Bronchial epithelial cell (primary cell): ENCODE measurements around the gene HECTD3. TPM values are rescaled to one million over a fixed set of nuclear protein-coding genes. Genes with fewer than 3 reads are reported as not detected.
A peak's percentile ranks its signal among the peaks of the same experiment; 100 is the strongest.
"Not testable (repeated sequence)": the region's sequence is repeated elsewhere in the genome, so short reads cannot be mapped to it uniquely, and the experiment has no call there.

Source experiments
- DNase-seq: peaks from one replicate; pipeline ENCODE4 v3.0.0-alpha.2; 2010; ENCODE audit warnings: low read depth
- FAIRE-seq: peaks from 2 replicates; lab custom pipeline; 2011; peaks lifted over from hg19 to GRCh38; lab: Jason Lieb, UNC
- H3K27me3 ChIP-seq: 2 replicates; pipeline ENCODE4 v1.5.1; 2011; ENCODE audit warnings: low read length; ENCODE audit not compliant: control insufficient read depth, insufficient read depth
- H3K36me3 ChIP-seq: 2 replicates; pipeline ENCODE4 v1.5.1; 2011; ENCODE audit warnings: low read length; ENCODE audit not compliant: control insufficient read depth, insufficient read depth
- H3K4me3 ChIP-seq: 2 replicates; pipeline ENCODE4 v1.5.1; 2011; ENCODE audit warnings: mild to moderate bottlenecking, low read depth, low read length, control low read depth
- total RNA-seq: library from RNA; depleted of rRNA; stranded (reverse); fragments of >200 nt; gene quantifications from 2 replicates; pipeline ENCODE4 v1.2.1, GENCODE V29; 2014
- TF ChIP-seq, protein P1 (sequence below): IDR thresholded peaks from 2 replicates; pipeline ENCODE4 v1.5.1; 2011; ENCODE audit warnings: mild to moderate bottlenecking, moderate library complexity, low read length, control low read depth, inconsistent platforms; ENCODE audit not compliant: insufficient read depth, severe bottlenecking

Gene HECTD3
- total RNA-seq, 1 donor from 2014 or later = 12.1 TPM

DNA sequence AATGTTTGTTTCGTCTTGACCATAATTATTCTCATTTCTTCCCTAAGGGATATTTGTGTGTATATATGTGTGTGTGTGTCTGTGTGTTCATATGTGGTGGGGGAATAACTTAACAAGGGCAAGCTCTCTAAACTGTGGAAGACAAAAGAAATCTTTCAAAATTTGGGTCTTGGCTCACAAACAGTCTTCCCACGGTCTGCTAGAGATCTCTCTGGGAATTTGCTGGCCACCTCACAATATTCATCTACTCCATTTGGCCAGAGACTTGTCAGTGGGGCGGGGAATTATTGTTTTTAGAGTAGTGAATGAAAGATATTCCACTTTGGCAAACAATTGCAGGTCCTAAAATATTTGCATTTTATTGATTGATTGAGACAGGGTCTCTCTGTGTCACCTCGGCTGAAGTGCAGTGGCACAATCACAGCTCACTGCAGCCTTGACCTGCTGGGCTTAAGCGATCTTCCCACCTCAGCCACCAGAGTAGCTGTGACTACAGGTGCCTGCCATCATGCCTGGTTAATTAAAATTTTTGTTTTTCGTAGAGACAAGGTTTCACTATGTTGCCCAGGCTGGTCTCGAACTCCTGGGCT, 16.7 kb downstream of the HECTD3 start:
- FAIRE-seq (no peak), DNase-seq (no peak)
- Histone ChIP-seq H3K27me3 (no peaks in the 10 kb centered on the region), H3K4me3 (no peak overlapping the region), H3K36me3 (no peaks in the 10 kb centered on the region)
- TF ChIP-seq, protein P1, sequence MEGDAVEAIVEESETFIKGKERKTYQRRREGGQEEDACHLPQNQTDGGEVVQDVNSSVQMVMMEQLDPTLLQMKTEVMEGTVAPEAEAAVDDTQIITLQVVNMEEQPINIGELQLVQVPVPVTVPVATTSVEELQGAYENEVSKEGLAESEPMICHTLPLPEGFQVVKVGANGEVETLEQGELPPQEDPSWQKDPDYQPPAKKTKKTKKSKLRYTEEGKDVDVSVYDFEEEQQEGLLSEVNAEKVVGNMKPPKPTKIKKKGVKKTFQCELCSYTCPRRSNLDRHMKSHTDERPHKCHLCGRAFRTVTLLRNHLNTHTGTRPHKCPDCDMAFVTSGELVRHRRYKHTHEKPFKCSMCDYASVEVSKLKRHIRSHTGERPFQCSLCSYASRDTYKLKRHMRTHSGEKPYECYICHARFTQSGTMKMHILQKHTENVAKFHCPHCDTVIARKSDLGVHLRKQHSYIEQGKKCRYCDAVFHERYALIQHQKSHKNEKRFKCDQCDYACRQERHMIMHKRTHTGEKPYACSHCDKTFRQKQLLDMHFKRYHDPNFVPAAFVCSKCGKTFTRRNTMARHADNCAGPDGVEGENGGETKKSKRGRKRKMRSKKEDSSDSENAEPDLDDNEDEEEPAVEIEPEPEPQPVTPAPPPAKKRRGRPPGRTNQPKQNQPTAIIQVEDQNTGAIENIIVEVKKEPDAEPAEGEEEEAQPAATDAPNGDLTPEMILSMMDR = no peak

DNA sequence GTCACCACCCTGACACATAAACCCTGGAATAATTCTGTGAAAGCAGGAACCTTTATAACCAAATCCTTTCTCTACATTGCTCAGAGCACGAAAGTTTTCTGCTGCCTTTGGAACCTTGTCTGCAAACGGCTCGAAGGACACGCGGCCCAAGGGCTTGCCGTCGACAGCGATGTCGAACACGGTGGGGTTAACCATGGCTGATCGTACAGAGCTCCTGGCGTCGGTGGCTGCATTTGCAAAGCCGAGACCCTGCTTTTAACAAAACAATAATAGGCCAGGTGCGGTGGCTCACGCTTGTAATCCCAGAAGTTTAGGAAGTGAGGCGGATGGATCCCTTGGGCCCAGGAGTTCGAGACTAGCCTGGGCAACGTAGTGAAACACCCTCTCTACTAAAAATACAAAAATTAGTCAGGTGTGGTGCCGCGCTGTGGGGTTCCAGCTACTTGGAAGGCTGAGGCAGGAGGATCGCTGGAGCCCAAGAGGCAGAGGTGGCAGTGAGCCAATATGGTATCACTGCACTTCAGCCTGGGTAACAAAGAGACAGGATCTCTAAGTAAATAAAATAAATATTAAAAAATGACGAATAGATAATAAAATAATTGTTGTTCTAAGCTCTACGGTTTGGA, 22.5 kb downstream of the HECTD3 start:
- TF ChIP-seq, protein P1 = no peak
- Histone ChIP-seq H3K4me3 (no peak overlapping the region), H3K27me3 (no peaks in the 10 kb centered on the region), H3K36me3 (no peaks in the 10 kb centered on the region)
- FAIRE-seq (no peak), DNase-seq (no peak)

DNA sequence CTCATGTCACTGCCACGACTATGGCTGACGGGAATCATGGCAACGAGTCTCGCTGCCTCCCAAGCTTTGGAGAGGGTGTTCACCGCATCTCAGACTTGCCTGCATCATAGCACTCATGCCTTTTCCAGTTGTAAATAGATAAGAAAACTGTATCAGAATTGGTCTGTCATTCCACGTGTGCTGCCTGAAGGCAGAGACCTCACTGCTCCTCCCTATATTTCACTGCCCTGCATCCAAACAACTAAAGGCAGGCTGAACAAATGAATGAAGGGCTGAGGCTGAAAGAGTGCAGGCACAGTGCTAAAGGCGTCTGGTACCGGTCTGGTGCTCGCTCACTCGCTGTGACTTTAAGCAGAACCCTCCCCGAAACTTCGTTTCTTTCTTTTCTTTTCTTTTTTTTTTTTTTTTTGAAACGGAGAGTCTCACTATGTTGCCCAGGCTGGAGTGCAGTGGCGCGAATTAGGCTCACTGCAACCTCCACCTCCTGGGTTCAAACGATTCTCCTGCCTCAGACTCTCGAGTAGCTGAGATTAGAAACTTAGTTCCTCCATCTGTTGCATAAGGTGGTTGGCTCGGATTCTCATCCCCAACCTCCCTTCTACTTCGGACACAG, 25.3 kb downstream of the HECTD3 start:
- TF ChIP-seq, protein P1 = no peak
- Histone ChIP-seq H3K4me3 (peak overlapping the region; percentile 93), H3K27me3 (no peaks in the 10 kb centered on the region), H3K36me3 (peaks cover 1% of the 10 kb centered on the region)
- DNase-seq (peak; percentile 7), FAIRE-seq (no peak)

- not testable (repeated sequence) for DNase-seq, FAIRE-seq, H3K36me3 ChIP-seq, H3K27me3 ChIP-seq, H3K4me3 ChIP-seq
Measured at GRCh38 chr1:44977372-44977771, 33.8 kb downstream of the HECTD3 start.

DNA sequence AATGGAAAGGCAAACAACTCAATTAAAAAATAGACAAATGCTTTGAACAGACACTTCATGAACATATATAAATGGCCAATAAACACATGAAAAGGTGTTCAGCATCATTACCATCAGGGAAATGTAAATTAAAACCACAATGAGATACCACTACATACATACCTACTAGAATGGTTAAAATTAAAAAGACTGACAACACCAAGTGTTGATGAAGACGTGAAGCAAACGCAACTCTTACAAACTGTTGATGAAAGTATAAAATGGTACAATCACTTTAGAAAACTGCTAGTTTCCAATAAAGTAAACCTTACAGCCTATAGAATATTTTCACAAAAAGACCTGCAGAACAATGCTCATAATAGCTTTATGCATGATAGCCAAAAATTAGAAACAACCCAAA, 34.9 kb downstream of the HECTD3 start:
- no peak for DNase-seq
- FAIRE-seq = no peak
- Histone ChIP-seq H3K27me3 (no peaks in the 10 kb centered on the region), H3K4me3 (no peak overlapping the region), H3K36me3 (peaks cover 4% of the 10 kb centered on the region)
- TF ChIP-seq, protein P1 = no peak

GRCh38 chr1:44973645-44974044, 37.5 kb downstream of the HECTD3 start:
- TF ChIP-seq, protein P1 = no peak
- DNase-seq = no peak
- no peak for FAIRE-seq
- Histone ChIP-seq H3K36me3 (peaks cover 4% of the 10 kb centered on the region), H3K4me3 (no peak overlapping the region), H3K27me3 (no peaks in the 10 kb centered on the region)
